HCT116 (cell line): ENCODE data around the gene LYRM9. TPM values are rescaled to one million over a fixed set of nuclear protein-coding genes. Genes with fewer than 3 reads are reported as not detected.

Source experiments
- ATAC-seq: fragments of 200-7000 bp; cut with Tn5 transposase; 2 replicates; pipeline ENCODE4 v1.9.1; 2020; ENCODE audit warnings: mild to moderate bottlenecking, moderate library complexity
- BruUV-seq: library from RNA; stranded (reverse); fragments of 400-500 nt; replicated peaks from 2 replicates; lab custom pipeline; 2021; lab: Mats Ljungman, UMichigan
- CTCF ChIA-PET: fragments of 300-600 bp; sonication (Branson Sonifier 250); formaldehyde crosslinking; loops from one replicate; lab custom pipeline; 2021; ENCODE audit warnings: antibody characterized with exemption; lab: Charles Lee
- POLR2A ChIA-PET: fragments of 300-600, 350-600 bp; sonication (Branson Sonifier 250); formaldehyde crosslinking; loops from one replicate; lab custom pipeline; 2021; ENCODE audit warnings: antibody characterized with exemption; lab: Charles Lee
- RAD21 ChIA-PET, 2 experiments: fragments of 300-600 bp; sonication (Branson Sonifier 250); formaldehyde crosslinking; loops; one replicate each; lab custom pipeline; 2023; ENCODE audit warnings: low total read pairs in 2 of 2; ENCODE audit not compliant: uncharacterized antibody in 2 of 2, unreplicated experiment in 2 of 2, low non-redundant PET in 1 of 2; lab: Charles Lee
- DNase-seq: peaks from one replicate; pipeline ENCODE4 v3.0.0-alpha.2; 2010; ENCODE audit warnings: low read depth, low spot score
- H2AFZ ChIP-seq: fragments of 200-600 bp; shearing (Covaris generic), sonication (generic); 2 replicates; pipeline ENCODE4 v1.6.1; 2017; ENCODE audit warnings: low read depth, mixed run types, mixed read lengths, antibody characterized with exemption, low read length; ENCODE audit not compliant: poor library complexity, severe bottlenecking
- H3K27ac ChIP-seq: 2 replicates; pipeline ENCODE4 v1.5.1; 2012; ENCODE audit warnings: low read depth, low read length
- H3K27me3 ChIP-seq: fragments of 200-600 bp; sonication (generic); 2 replicates; pipeline ENCODE4 v1.6.1; 2016; ENCODE audit warnings: mixed run types, low read length, mixed read lengths; ENCODE audit not compliant: insufficient read depth
- H3K36me3 ChIP-seq, 2 experiments: fragments of 200-500 bp in 1 of 2; fragments of 200-600 bp in 1 of 2; sonication (Bioruptor generic) in 1 of 2; sonication (generic) in 1 of 2; 2 replicates each; pipeline versions ENCODE4 v1.5.1 to v1.6.1; 2014 to 2016; ENCODE audit warnings: low read length in 2 of 2, inconsistent platforms in 1 of 2, mixed read lengths in 1 of 2, mixed run types in 1 of 2; ENCODE audit not compliant: insufficient read depth in 2 of 2, control insufficient read depth in 1 of 2
- H3K4me1 ChIP-seq, 2 experiments: fragments of 200-600 bp in 1 of 2; sonication (generic) in 1 of 2; 2 replicates each; pipeline versions ENCODE4 v1.5.1 to v1.6.1; 2012 to 2017; ENCODE audit warnings: low read length in 2 of 2, inconsistent platforms in 1 of 2, mild to moderate bottlenecking in 1 of 2, mixed read lengths in 1 of 2, mixed run types in 1 of 2, moderate library complexity in 1 of 2; ENCODE audit not compliant: insufficient read depth in 2 of 2, control insufficient read depth in 1 of 2
- H3K4me2 ChIP-seq: fragments of 200-600 bp; sonication (generic); 2 replicates; pipeline ENCODE4 v1.6.1; 2017; ENCODE audit warnings: mixed run types, low read length, mixed read lengths
- H3K4me3 ChIP-seq, 2 experiments: fragments of 200-600 bp in 1 of 2; sonication (generic) in 1 of 2; replicated peaks in 1 of 2; 2 replicates each; pipeline ENCODE4 v1.5.1; 2011 to 2016; ENCODE audit warnings: low read length in 2 of 2, control low read depth in 1 of 2, low read depth in 1 of 2, mild to moderate bottlenecking in 1 of 2, mixed read lengths in 1 of 2, mixed run types in 1 of 2
- H3K79me2 ChIP-seq: fragments of 200-600 bp; sonication (generic); 2 replicates; pipeline ENCODE4 v1.6.1; 2017; ENCODE audit warnings: mild to moderate bottlenecking, mixed run types, low read length, moderate library complexity, mixed read lengths; ENCODE audit not compliant: insufficient read depth
- H3K9ac ChIP-seq: fragments of 200-600 bp; sonication (generic); 2 replicates; pipeline ENCODE4 v1.6.1; 2016; ENCODE audit warnings: low read length, mixed read lengths
- H3K9me2 ChIP-seq: fragments of 200-600 bp; sonication (generic), shearing (Covaris generic); 2 replicates; pipeline ENCODE4 v1.6.1; 2017; ENCODE audit warnings: mixed run types, mild to moderate bottlenecking, moderate library complexity; ENCODE audit not compliant: insufficient read depth
- H3K9me3 ChIP-seq, 2 experiments: fragments of 200-500 bp in 1 of 2; fragments of 200-600 bp in 1 of 2; sonication (Bioruptor generic) in 1 of 2; sonication (generic) in 1 of 2; 2 replicates each; pipeline ENCODE4 v1.6.1; 2014 to 2017; ENCODE audit warnings: low read length in 2 of 2, mixed read lengths in 2 of 2, inconsistent platforms in 1 of 2, low read depth in 1 of 2, mild to moderate bottlenecking in 1 of 2, mixed run types in 1 of 2, moderate library complexity in 1 of 2; ENCODE audit not compliant: control insufficient read depth in 1 of 2, insufficient read depth in 1 of 2
- H4K20me1 ChIP-seq: fragments of 200-600 bp; sonication (generic), shearing (Covaris generic); 2 replicates; pipeline ENCODE4 v1.6.1; 2017; ENCODE audit warnings: mixed run types, mild to moderate bottlenecking, moderate library complexity; ENCODE audit not compliant: insufficient read depth
- CBX3 ChIP-seq: IDR thresholded peaks from 2 replicates; pipeline ENCODE4 v1.6.1; 2012; ENCODE audit warnings: low read depth
- CTCF ChIP-seq, 3 experiments: fragments of 200-600 bp in 1 of 3; sonication (generic) in 1 of 3; IDR thresholded peaks in 2 of 3; conservative IDR thresholded peaks in 1 of 3; 2 replicates each; pipeline ENCODE4 v1.5.1; 2012 to 2017; ENCODE audit warnings: low read depth in 2 of 3, low read length in 2 of 3, antibody characterized with exemption in 1 of 3, borderline replicate concordance in 1 of 3, control low read depth in 1 of 3, mild to moderate bottlenecking in 1 of 3, mixed read lengths in 1 of 3, mixed run types in 1 of 3, moderate library complexity in 1 of 3; ENCODE audit not compliant: insufficient read depth in 1 of 3
- EGR1 ChIP-seq: IDR thresholded peaks from 2 replicates; pipeline ENCODE4 v1.6.1; 2012; ENCODE audit warnings: low read depth
- ELF1 ChIP-seq: IDR thresholded peaks from 2 replicates; pipeline ENCODE4 v1.6.1; 2012; ENCODE audit warnings: low read depth, borderline replicate concordance
- EZH2phosphoT487 ChIP-seq: fragments of 200-600 bp; IDR thresholded peaks from 2 replicates; pipeline ENCODE4 v1.6.1; 2018; ENCODE audit warnings: antibody characterized with exemption, borderline replicate concordance
- FOSL1 ChIP-seq: IDR thresholded peaks from 2 replicates; pipeline ENCODE4 v1.6.1; 2012; ENCODE audit warnings: low read depth
- JUND ChIP-seq: IDR thresholded peaks from 2 replicates; pipeline ENCODE4 v1.6.1; 2012
- POLR2A ChIP-seq: IDR thresholded peaks from 2 replicates; pipeline ENCODE4 v1.7.0; 2011; ENCODE audit warnings: borderline replicate concordance; ENCODE audit not compliant: insufficient read depth, insufficient read length; ENCODE audit errors: extremely low read depth
- RAD21 ChIP-seq: IDR thresholded peaks from 2 replicates; pipeline ENCODE4 v1.6.1; 2012; ENCODE audit warnings: low read depth, mild to moderate bottlenecking
- SIN3A ChIP-seq: IDR thresholded peaks from 2 replicates; pipeline ENCODE4 v1.6.1; 2012; ENCODE audit warnings: low read depth
- YY1 ChIP-seq: IDR thresholded peaks from 2 replicates; pipeline ENCODE4 v1.6.1; 2011; ENCODE audit warnings: low read length, low read depth, moderate library complexity, mild to moderate bottlenecking; ENCODE audit not compliant: insufficient replicate concordance; ENCODE audit errors: extremely low read depth
- ZBTB33 ChIP-seq: IDR thresholded peaks from 2 replicates; pipeline ENCODE4 v1.6.1; 2011; ENCODE audit warnings: mild to moderate bottlenecking, low read length, moderate library complexity; ENCODE audit not compliant: insufficient replicate concordance; ENCODE audit errors: extremely low read depth
- ZFX ChIP-seq: fragments of 450-650 bp; IDR thresholded peaks from 2 replicates; pipeline ENCODE4 v1.6.1; 2017
- intact Hi-C: fragments of 100-400 bp; cut with micrococcal nuclease; formaldehyde crosslinking; loops from 2 replicates; pipeline ENCODE4 v1.10.0; 2022
- total RNA-seq: library from RNA; stranded (reverse); gene quantifications from one replicate; pipeline ENCODE4 v1.2.1, GENCODE V29; 2021; ENCODE audit not compliant: unreplicated experiment

Gene LYRM9
- total RNA-seq, 1 experiment from 2014 or later: 4.8 TPM

GRCh38 chr17:27920569-27920968 is 27.4 kb upstream of the LYRM9 start:
- BruUV-seq: no TSS peak
- ATAC-seq (no peak), DNase-seq (no peak)
- no peak overlapping the region for H3K4me2 ChIP-seq
- ChIA-PET POLR2A (no interaction called here), CTCF (no interaction called here), RAD21 (no interaction called here)
- H3K27me3 ChIP-seq: no peaks in the 10 kb centered on the region
- TF ChIP-seq ZFX (no peak), CBX3 (no peak), RAD21 (no peak), EZH2phosphoT487 (no peak), EGR1 (no peak), ZBTB33 (no peak), ELF1 (no peak), CTCF (IDR thresholded peaks at IDR 0.05 in 2 of 3, conservative IDR thresholded peaks at IDR 0.05 in 1 of 3; ENCODE audit: borderline replicate concordance in 1 of 3, insufficient read depth in 1 of 3, low read depth in 2 of 3, low read length in 2 of 3) (no peak), YY1 (no peak), FOSL1 (no peak), POLR2A (no peak), SIN3A (no peak), JUND (no peak)
- no peak overlapping the region for H3K27ac ChIP-seq
- H3K9me3 ChIP-seq: no peaks in the 10 kb centered on the region
- H3K4me1 ChIP-seq: no peaks in the 10 kb centered on the region
- H3K9me2 ChIP-seq: no peaks in the 10 kb centered on the region
- H4K20me1 ChIP-seq: no peaks in the 10 kb centered on the region
- intact Hi-C loops: no loop called here
- no peak overlapping the region for H3K9ac ChIP-seq
- H3K4me3 ChIP-seq: no peak overlapping the region
- no peaks in the 10 kb centered on the region for H3K79me2 ChIP-seq
- no peaks in the 10 kb centered on the region for H3K36me3 ChIP-seq
- H2AFZ ChIP-seq: no peak overlapping the region
